Thoracic aorta (tissue), 2 donors: ENCODE results near the gene FSTL4. TPM values are rescaled to one million over a fixed set of nuclear protein-coding genes. Genes with fewer than 3 reads are reported as not detected.

Experiments used
- ATAC-seq: fragments of 150-250 bp; one replicate; pipeline ENCODE4 v1.8.0; 2017; ENCODE audit warnings: low read depth; ENCODE audit not compliant: insufficient number of reproducible peaks, low FRiP score
- DNase-seq: peaks from one replicate; pipeline ENCODE4 v3.0.0-alpha.2; 2020; ENCODE audit warnings: low spot score
- H3K27ac ChIP-seq, 2 donors: fragments of 200-600 bp; sonication (generic); 1 replicate in 1 of 2; 2 replicates in 1 of 2; pipeline ENCODE4 v1.5.1; 2016; ENCODE audit warnings: mild to moderate bottlenecking in 2 of 2, moderate library complexity in 2 of 2
- H3K27me3 ChIP-seq: fragments of 200-600 bp; sonication (generic); replicated peaks from 2 replicates; pipeline ENCODE4 v1.6.0; 2016; ENCODE audit warnings: mild to moderate bottlenecking; ENCODE audit not compliant: insufficient read depth
- H3K36me3 ChIP-seq: fragments of 200-600 bp; sonication (generic); one replicate; pipeline ENCODE4 v1.5.1; 2016
- H3K4me1 ChIP-seq, 2 donors: fragments of 200-600 bp; sonication (generic); 1 replicate in 1 of 2; 2 replicates in 1 of 2; pipeline versions ENCODE4 v1.5.1 to v1.6.0; 2016; ENCODE audit warnings: low read depth in 2 of 2, mild to moderate bottlenecking in 1 of 2; ENCODE audit not compliant: control insufficient read depth in 1 of 2
- H3K4me3 ChIP-seq: fragments of 200-600 bp; sonication (generic); 2 replicates; pipeline ENCODE4 v1.5.1; 2016; ENCODE audit warnings: mild to moderate bottlenecking
- H3K9me3 ChIP-seq: fragments of 200-600 bp; sonication (generic); 2 replicates; pipeline ENCODE4 v1.5.1; 2016
- CTCF ChIP-seq: fragments of 200-600 bp; sonication (generic); IDR thresholded peaks from one replicate; pipeline ENCODE4 v1.5.1; 2019; ENCODE audit warnings: antibody characterized with exemption
- total RNA-seq, 2 donors: library from RNA; depleted of rRNA; stranded (reverse); fragments of >200 nt; gene quantifications; one replicate each; pipeline versions ENCODE4 v1.1.0 to v1.2.3, GENCODE V29; 2016

The FSTL4 gene
- total RNA-seq, 2 donors from 2014 or later: not detected

- Histone ChIP-seq H3K9me3 (no peaks in the 10 kb centered on the region), H3K4me1 (no peaks in the 10 kb centered on the region), H3K27me3 (no peaks in the 10 kb centered on the region), H3K36me3 (no peaks in the 10 kb centered on the region), H3K27ac (no peak overlapping the region), H3K4me3 (no peak overlapping the region)
- DNase-seq: no peak
- ATAC-seq: no peak
- TF ChIP-seq CTCF: no peak
Observed at GRCh38 chr5:133533541-133533940, 78.8 kb downstream of the FSTL4 start.

DNA sequence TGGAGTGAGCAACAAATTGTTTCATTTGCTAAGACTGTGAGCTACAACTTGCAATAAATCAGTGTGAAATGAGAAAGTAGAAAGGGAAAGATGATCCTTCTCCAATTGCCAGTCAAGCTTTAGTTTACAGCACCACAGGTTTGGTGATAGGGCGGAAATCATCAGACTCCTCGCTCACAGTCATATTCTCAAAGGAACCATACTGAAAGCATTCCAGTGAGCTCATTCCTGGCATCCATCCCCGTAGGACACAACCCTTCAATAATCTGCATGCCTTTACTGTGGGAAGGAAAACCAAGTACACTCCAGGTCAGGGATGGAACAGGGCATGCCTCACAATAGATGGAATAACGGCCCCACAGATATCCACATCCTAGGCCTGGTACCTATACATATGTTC is 80.7 kb downstream of the FSTL4 start:
- H3K27ac ChIP-seq: no peak overlapping the region
- DNase-seq (no peak), ATAC-seq (no peak)
- no peaks in the 10 kb centered on the region for H3K36me3 ChIP-seq
- no peak overlapping the region for H3K4me3 ChIP-seq
- H3K9me3 ChIP-seq: no peaks in the 10 kb centered on the region
- no peaks in the 10 kb centered on the region for H3K27me3 ChIP-seq
- TF ChIP-seq CTCF: no peak
- H3K4me1 ChIP-seq: no peaks in the 10 kb centered on the region

GRCh38 chr5:133531178-133531577 is 81.2 kb downstream of the FSTL4 start:
- no peaks in the 10 kb centered on the region for H3K27me3 ChIP-seq
- H3K36me3 ChIP-seq: no peaks in the 10 kb centered on the region
- ATAC-seq (no peak), DNase-seq (no peak)
- TF ChIP-seq CTCF: no peak
- no peak overlapping the region for H3K27ac ChIP-seq
- no peaks in the 10 kb centered on the region for H3K9me3 ChIP-seq
- no peaks in the 10 kb centered on the region for H3K4me1 ChIP-seq
- H3K4me3 ChIP-seq: no peak overlapping the region

- ATAC-seq (no peak), DNase-seq (no peak)
- H3K27me3 ChIP-seq: no peaks in the 10 kb centered on the region
- no peaks in the 10 kb centered on the region for H3K4me1 ChIP-seq
- no peaks in the 10 kb centered on the region for H3K9me3 ChIP-seq
- no peak overlapping the region for H3K27ac ChIP-seq
- no peaks in the 10 kb centered on the region for H3K36me3 ChIP-seq
- H3K4me3 ChIP-seq: no peak overlapping the region
- TF ChIP-seq CTCF: no peak
Observed at GRCh38 chr5:133530270-133530669, 82.1 kb downstream of the FSTL4 start.

DNA sequence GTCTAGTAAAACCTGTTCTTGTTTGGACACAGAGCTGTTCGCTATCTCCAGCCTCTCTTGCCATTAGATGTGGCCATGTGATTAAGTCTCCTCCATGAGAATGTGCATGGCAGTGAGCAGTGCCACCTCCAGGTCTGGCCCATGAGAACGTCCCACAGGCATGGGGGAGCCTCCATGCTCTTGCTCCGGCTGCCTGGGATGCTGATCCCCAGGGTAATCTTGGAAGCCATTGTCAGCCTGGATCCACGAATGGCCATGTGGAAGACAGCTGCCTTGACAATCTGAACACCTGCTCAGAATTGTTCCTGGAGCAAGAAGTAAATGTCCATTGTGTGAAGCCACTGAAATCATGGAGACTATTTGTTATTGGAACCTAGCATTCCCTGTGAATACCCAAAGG is 83.5 kb downstream of the FSTL4 start:
- no peaks in the 10 kb centered on the region for H3K4me1 ChIP-seq
- H3K36me3 ChIP-seq: no peaks in the 10 kb centered on the region
- no peak overlapping the region for H3K4me3 ChIP-seq
- no peak overlapping the region for H3K27ac ChIP-seq
- no peak for TF ChIP-seq CTCF
- no peaks in the 10 kb centered on the region for H3K9me3 ChIP-seq
- no peaks in the 10 kb centered on the region for H3K27me3 ChIP-seq
- ATAC-seq (no peak), DNase-seq (no peak)
